Smooth muscle cell (in vitro differentiated cells): ENCODE data around the gene TBATA. TPM values are rescaled to one million over a fixed set of nuclear protein-coding genes. Genes with fewer than 3 reads are reported as not detected.

Experiments used
- DNase-seq: peaks from one replicate; lab custom pipeline; 2025; ENCODE audit not compliant: unreplicated experiment; lab: John Stamatoyannopoulos, UW
- H2AFZ ChIP-seq: fragments of 200-600 bp; sonication (generic); 2 replicates; pipeline ENCODE4 v1.6.0; 2016; ENCODE audit warnings: antibody characterized with exemption, low read depth, mild to moderate bottlenecking
- H3F3A ChIP-seq: fragments of 200-600 bp; sonication (generic); 2 replicates; pipeline ENCODE4 v1.6.0; 2017; ENCODE audit warnings: antibody characterized with exemption, low read depth
- H3K27ac ChIP-seq: fragments of 200-600 bp; sonication (generic); 2 replicates; pipeline ENCODE4 v1.5.1; 2016; ENCODE audit warnings: low read depth, mild to moderate bottlenecking
- H3K27me3 ChIP-seq: fragments of 200-600 bp; sonication (generic); 2 replicates; pipeline ENCODE4 v1.6.1; 2016; ENCODE audit warnings: low read depth, mild to moderate bottlenecking
- H3K36me3 ChIP-seq: fragments of 200-600 bp; sonication (generic); 2 replicates; pipeline ENCODE4 v1.5.1; 2016; ENCODE audit warnings: low read depth
- H3K4me1 ChIP-seq: fragments of 200-600 bp; sonication (generic); 2 replicates; pipeline ENCODE4 v1.5.1; 2016; ENCODE audit warnings: low read depth
- H3K4me2 ChIP-seq: fragments of 200-600 bp; sonication (generic); 2 replicates; pipeline ENCODE4 v1.6.0; 2016; ENCODE audit warnings: mild to moderate bottlenecking
- H3K4me3 ChIP-seq: fragments of 200-600 bp; sonication (generic); 2 replicates; pipeline ENCODE4 v1.5.1; 2016; ENCODE audit warnings: mild to moderate bottlenecking
- H3K79me2 ChIP-seq: fragments of 200-600 bp; sonication (generic); 2 replicates; pipeline ENCODE4 v1.6.0; 2016; ENCODE audit warnings: low read depth, mild to moderate bottlenecking
- H3K9ac ChIP-seq: fragments of 200-600 bp; sonication (generic); 2 replicates; pipeline ENCODE4 v1.6.0; 2016; ENCODE audit warnings: low read depth
- H3K9me3 ChIP-seq: fragments of 200-600 bp; sonication (generic); replicated peaks from 2 replicates; pipeline ENCODE4 v1.5.1; 2016; ENCODE audit warnings: low read depth
- H4K20me1 ChIP-seq: fragments of 200-600 bp; sonication (generic); 2 replicates; pipeline ENCODE4 v1.6.0; 2016; ENCODE audit warnings: low read depth
- CTCF ChIP-seq: fragments of 200-600 bp; sonication (generic); IDR thresholded peaks from 2 replicates; pipeline ENCODE4 v1.5.1; 2017; ENCODE audit warnings: borderline replicate concordance, mild to moderate bottlenecking, antibody characterized with exemption; ENCODE audit not compliant: insufficient read depth, poor library complexity, severe bottlenecking
- WGBS: methylation state at CpG from one replicate; pipeline ENCODE4 v1.1.7; 2016; ENCODE audit warnings: low lambda C conversion rate; 5-methylcytosine and 5-hydroxymethylcytosine counted together
- polyA plus RNA-seq: library from polyadenylated mRNA; unstranded; fragments of >200 nt; fragmentation: Nextera tagmentation; extraction: Ambion mirVana; gene quantifications from 2 replicates; pipeline ENCODE4 v1.2.1, GENCODE V29; 2016
- total RNA-seq: library from RNA; depleted of rRNA; stranded (reverse); fragments of >200 nt; gene quantifications from 2 replicates; pipeline ENCODE4 v1.2.3, GENCODE V29; 2014

TBATA gene
- total and polyA plus RNA-seq, 2 experiments from 2014 or later = not detected

GRCh38 chr10:70742537-70743429 is 42.4 kb downstream of the TBATA start:
- H3K9me3 ChIP-seq = no peaks in the 10 kb centered on the region
- TF ChIP-seq CTCF = no peak
- no peaks in the 10 kb centered on the region for H3K36me3 ChIP-seq
- H3K27ac ChIP-seq = peak overlapping the region; percentile 68
- no peak overlapping the region for H3K4me3 ChIP-seq
- no peaks in the 10 kb centered on the region for H4K20me1 ChIP-seq
- H3K4me2 ChIP-seq = peak overlapping the region; percentile 55
- no peaks in the 10 kb centered on the region for H3K4me1 ChIP-seq
- DNase-seq = peak; percentile 18
- no peaks in the 10 kb centered on the region for H3K79me2 ChIP-seq
- peak overlapping the region; percentile 19 for H3K9ac ChIP-seq
- WGBS = 44% methylated on average over 8 of the region's 8 CpGs
- H2AFZ ChIP-seq = peak overlapping the region; percentile 41
- no peaks in the 10 kb centered on the region for H3F3A ChIP-seq
- H3K27me3 ChIP-seq = no peaks in the 10 kb centered on the region

DNA sequence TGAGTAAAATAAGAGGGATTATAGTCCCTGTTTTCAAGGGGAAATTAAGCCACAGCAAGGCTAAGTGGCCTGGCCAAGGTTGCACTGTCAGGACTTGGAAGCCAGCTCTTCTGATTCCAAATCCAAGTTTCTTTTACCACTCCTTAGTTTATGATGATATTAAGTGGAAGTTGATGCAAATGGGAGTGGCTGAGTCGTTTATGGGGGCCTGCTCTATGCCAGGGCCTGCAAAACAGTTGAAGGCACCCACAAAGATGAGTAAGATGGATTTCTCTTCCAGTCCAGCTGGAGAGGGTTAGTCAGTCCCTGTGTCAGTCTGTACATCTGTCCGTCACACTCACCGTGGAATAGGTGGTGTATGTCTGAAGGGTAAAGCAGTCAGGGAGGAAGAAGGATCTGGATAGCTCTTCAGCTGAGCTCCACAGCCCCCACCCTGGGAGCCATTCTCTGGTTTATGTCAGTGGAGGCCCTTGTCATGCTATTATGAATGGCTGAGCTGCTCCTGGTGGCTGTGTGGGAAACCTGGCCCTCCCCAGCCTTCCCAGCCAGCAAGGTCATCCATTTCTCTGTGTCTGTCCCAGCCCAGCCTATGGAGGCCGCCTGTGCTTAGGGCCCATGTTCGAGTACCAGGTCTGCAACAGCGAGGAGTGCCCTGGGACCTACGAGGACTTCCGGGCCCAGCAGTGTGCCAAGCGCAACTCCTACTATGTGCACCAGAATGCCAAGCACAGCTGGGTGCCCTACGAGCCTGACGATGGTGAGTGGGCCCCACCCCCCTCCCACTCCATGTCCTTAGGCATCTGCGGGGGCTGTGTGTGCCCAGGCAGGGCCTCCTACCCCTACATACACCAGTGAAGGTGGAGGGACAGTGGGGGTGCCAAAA is 44.5 kb downstream of the TBATA start:
- H3F3A ChIP-seq = no peaks in the 10 kb centered on the region
- H4K20me1 ChIP-seq = no peaks in the 10 kb centered on the region
- no peak overlapping the region for H2AFZ ChIP-seq
- no peaks in the 10 kb centered on the region for H3K79me2 ChIP-seq
- no peaks in the 10 kb centered on the region for H3K9me3 ChIP-seq
- no peaks in the 10 kb centered on the region for H3K27me3 ChIP-seq
- H3K9ac ChIP-seq = no peak overlapping the region
- no peak overlapping the region for H3K27ac ChIP-seq
- H3K4me3 ChIP-seq = no peak overlapping the region
- TF ChIP-seq CTCF = no peak
- DNase-seq = no peak
- H3K4me1 ChIP-seq = no peaks in the 10 kb centered on the region
- WGBS = 84% methylated on average over 12 of the region's 12 CpGs
- no peaks in the 10 kb centered on the region for H3K36me3 ChIP-seq
- H3K4me2 ChIP-seq = no peak overlapping the region

GRCh38 chr10:70738761-70739121 is 46.4 kb downstream of the TBATA start:
- no peak overlapping the region for H3K4me3 ChIP-seq
- no peak overlapping the region for H3K4me2 ChIP-seq
- DNase-seq = no peak
- no peaks in the 10 kb centered on the region for H3K4me1 ChIP-seq
- no peaks in the 10 kb centered on the region for H3K79me2 ChIP-seq
- no peak overlapping the region for H3K27ac ChIP-seq
- H2AFZ ChIP-seq = no peak overlapping the region
- WGBS = 93% methylated on average over 12 of the region's 12 CpGs
- H3K36me3 ChIP-seq = no peaks in the 10 kb centered on the region
- no peaks in the 10 kb centered on the region for H4K20me1 ChIP-seq
- no peaks in the 10 kb centered on the region for H3F3A ChIP-seq
- H3K9ac ChIP-seq = no peak overlapping the region
- H3K9me3 ChIP-seq = no peaks in the 10 kb centered on the region
- no peak for TF ChIP-seq CTCF
- no peaks in the 10 kb centered on the region for H3K27me3 ChIP-seq
